Measurements from ENCODE around the gene RIMS1.

DNA sequence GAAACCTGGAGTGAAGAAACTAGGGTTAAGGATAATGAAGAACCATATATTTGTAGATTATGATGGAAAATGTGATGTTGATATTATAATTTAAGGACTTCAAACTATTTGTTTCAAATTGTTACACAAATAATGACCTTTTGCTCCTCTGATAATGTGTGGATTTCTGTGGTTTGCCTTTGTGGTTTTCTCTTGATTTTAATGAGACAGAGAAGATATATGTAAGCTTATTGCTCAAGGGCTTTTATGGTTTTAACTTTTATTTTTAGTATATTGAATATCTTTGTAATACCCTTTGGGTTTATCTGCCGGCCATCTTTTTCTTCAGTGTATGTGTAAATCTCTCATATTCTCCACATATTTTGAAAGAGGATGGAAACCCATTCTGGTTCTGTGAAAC lies 362.3 kb downstream of the RIMS1 start:
- TF ChIP-seq POLR2A (IDR thresholded peaks at IDR 0.05; ENCODE audit: low read depth, low read length) = no peak
- TF ChIP-seq TAF1 (IDR thresholded peaks at IDR 0.05; ENCODE audit: borderline replicate concordance, low read depth, low read length) = no peak
